ENCODE data around the gene ZNF70. TPM values are rescaled to one million over a fixed set of nuclear protein-coding genes. Genes with fewer than 3 reads are reported as not detected.

The ZNF70 gene
- total RNA-seq, 1 donor = 5.9 TPM

DNA sequence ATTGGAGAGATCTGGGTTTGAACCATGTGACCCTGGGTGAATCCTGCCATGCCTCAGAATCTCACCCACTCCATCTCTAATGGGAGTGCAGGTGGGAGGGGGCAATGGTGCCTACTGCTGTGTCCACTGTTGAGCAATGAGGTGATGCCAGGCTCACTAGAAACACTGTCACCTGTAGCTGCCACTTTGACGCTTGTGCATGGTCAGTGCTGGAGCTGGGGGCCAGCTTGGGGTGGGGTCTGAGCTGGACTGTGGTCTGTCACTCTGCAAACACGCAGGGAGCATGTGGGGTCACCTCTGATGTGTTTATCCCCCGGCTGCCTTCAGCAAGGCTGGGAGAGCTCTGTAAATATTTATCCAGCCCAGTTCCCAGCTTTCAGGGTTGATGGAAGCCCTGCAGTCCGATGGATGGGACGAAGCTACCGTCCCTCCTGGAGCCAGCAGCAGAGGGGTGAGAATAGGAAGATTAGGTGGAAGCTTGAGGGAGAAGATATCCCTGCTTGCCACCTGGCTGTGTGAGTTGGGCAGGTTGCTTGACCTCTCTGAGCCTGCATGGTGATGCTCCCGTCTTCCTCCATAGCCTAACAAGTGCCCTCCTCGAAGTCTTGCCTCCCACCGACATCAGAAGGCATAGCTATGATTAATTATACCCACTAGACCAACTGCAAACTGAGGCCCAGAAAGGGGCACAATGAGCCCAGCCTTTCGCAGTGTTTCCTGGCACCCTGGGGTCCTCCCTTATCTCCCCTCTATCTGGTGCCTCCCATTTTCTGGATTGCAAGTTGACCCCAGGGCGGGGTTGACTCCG, 23.4 kb upstream of the ZNF70 start:
- no peak for TF ChIP-seq CTCF (IDR thresholded peaks at IDR 0.05; ENCODE audit: insufficient read depth, low read length)
- DNase-seq (ENCODE audit: low read depth) = no peak
- H3K4me3 ChIP-seq (ENCODE audit: low read depth, low read length) = no peak overlapping the region

DNA sequence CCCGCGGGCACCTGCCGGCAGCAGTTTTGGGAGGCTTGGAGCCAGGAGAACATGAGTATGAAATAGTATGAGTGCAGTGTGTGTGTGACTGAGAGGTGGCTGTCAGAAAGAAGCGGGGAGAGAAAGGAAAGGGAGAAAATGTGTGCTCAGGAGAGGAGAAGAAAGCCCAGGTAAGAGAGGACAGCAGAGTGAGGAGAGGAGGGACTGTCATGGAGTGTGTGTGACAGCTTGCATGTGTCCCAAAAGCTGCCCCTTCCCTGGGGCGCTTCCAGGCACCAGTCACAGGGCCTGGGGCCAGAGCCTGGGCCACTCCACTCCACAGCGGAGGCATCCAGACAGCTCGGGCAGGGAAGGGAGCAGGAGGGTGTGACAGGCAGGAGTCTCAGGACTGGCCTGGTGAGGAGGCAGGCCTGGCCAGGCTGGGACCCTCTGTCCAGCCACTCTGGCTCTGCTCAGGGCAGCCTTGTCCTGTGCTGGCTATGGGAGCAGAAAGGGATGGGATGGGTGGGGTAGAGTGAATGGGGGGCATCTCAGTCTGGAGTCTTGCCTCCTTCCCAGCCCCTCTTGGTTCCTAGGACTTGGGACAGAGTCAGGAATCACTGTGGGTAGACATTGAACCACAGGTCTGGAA, 22.7 kb upstream of the ZNF70 start:
- H3K4me3 ChIP-seq (ENCODE audit: low read depth, low read length) = peak overlapping the region; percentile 62
- TF ChIP-seq CTCF (IDR thresholded peaks at IDR 0.05; ENCODE audit: insufficient read depth, low read length) = no peak
- DNase-seq (ENCODE audit: low read depth) = no peak

GRCh38 chr22:23772649-23773473, 21.9 kb upstream of the ZNF70 start, which contains the start of gene MMP11:
Gene MMP11 (plus strand): TSS chr22:23772849. CDS start chr22:23772871, 22 bp downstream.
- peak; percentile 27 for DNase-seq (ENCODE audit: low read depth)
- H3K4me3 ChIP-seq (ENCODE audit: low read depth, low read length) = peak within 1 kb of the TSS; percentile 62
- no peak for TF ChIP-seq CTCF (IDR thresholded peaks at IDR 0.05; ENCODE audit: insufficient read depth, low read length)

- H3K4me3 ChIP-seq (ENCODE audit: low read depth, low read length) = peak overlapping the region; percentile 53
- DNase-seq (ENCODE audit: low read depth) = no peak
- TF ChIP-seq CTCF (IDR thresholded peaks at IDR 0.05; ENCODE audit: insufficient read depth, low read length) = no peak
Observed at GRCh38 chr22:23772315-23772648, 21.4 kb upstream of the ZNF70 start.

DNA sequence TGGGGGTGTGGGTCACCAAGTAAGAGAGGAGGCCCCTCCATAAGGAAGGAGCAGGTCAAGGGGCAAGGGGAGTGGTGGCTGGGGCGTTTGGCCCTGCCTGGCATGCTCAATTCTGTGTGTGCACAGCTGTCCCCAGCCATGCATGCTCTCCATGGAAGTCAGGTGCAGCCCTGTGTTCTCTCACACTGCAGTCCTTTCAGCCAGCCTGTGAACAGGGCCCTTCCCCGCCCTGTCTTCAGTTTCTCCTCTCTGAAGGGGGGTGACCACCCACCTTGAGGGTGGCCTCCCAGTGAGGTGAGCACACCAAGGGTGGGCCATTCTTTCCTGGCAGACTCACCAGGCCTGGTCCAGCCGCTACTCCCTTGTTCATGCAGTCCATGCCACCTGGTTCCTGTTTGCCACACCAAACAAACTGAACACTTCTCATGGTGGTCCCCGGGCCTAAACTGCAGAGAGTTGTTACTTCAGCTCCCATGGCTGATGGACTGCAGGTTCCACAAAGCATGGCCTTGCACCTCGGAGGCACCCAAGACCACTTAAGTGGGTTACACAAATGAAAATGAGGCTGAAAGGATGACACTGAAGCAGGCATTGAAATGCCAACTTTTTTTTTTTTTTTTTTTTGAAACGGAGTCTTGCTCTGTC, 18.5 kb upstream of the ZNF70 start:
- DNase-seq (ENCODE audit: low read depth) = no peak
- no peak overlapping the region for H3K4me3 ChIP-seq (ENCODE audit: low read depth, low read length)
- no peak for TF ChIP-seq CTCF (IDR thresholded peaks at IDR 0.05; ENCODE audit: insufficient read depth, low read length)

Measured in fibroblast of the aortic adventitia (primary cell).